HepG2 (cell line): Measurements from ENCODE around the gene IBSP. TPM values are rescaled to one million over a fixed set of nuclear protein-coding genes. Genes with fewer than 3 reads are reported as not detected.

Experiments
- ATAC-seq: fragments of 200-7000 bp; cut with Tn5 transposase; 3 replicates; pipeline ENCODE4 v1.9.1; 2020; ENCODE audit warnings: mild to moderate bottlenecking, moderate library complexity
- BruUV-seq: library from RNA; stranded (reverse); fragments of 400-500 nt; replicated peaks from 2 replicates; lab custom pipeline; 2021; lab: Mats Ljungman, UMichigan
- CTCF ChIA-PET: fragments of 300-600 bp; formaldehyde crosslinking; extraction: SDS; loops from one replicate; lab custom pipeline; 2021; ENCODE audit warnings: low total read pairs, inconsistent platforms, low intra/inter-chr PET ratio; lab: Yijun Ruan, JAX
- POLR2A ChIA-PET: fragments of 350-600 bp; sonication (Branson Sonifier 250); formaldehyde crosslinking; loops from one replicate; lab custom pipeline; 2020; ENCODE audit warnings: antibody characterized with exemption, inconsistent platforms; lab: Yijun Ruan, JAX
- DNase-seq: peaks from one replicate; pipeline ENCODE4 v3.0.0-alpha.2; 2015; ENCODE audit warnings: low spot score
- FAIRE-seq: peaks from 3 replicates; lab custom pipeline; 2011; peaks lifted over from hg19 to GRCh38; lab: Jason Lieb, UNC
- H2AFZ ChIP-seq: one replicate; pipeline ENCODE4 v1.6.1; 2011; ENCODE audit warnings: low read length, inconsistent platforms
- H3K27ac ChIP-seq: fragments of 300-600 bp; 3 replicates; pipeline ENCODE4 v1.8.0; 2011; ENCODE audit warnings: mixed run types, mild to moderate bottlenecking, mixed read lengths, low read length, inconsistent platforms; ENCODE audit not compliant: insufficient read depth; ENCODE audit errors: extremely low read length
- H3K27me3 ChIP-seq, 2 experiments: fragments of 200-600 bp in 1 of 2; 2 replicates in 1 of 2; 3 replicates in 1 of 2; pipeline versions ENCODE4 v1.6.0 to v1.8.0; 2011; ENCODE audit warnings: low read length in 2 of 2, mild to moderate bottlenecking in 2 of 2, moderate library complexity in 2 of 2, inconsistent platforms in 1 of 2; ENCODE audit not compliant: insufficient read depth in 2 of 2, control insufficient read depth in 1 of 2
- H3K36me3 ChIP-seq, 2 experiments: fragments of 200-600 bp in 1 of 2; replicated peaks in 1 of 2; 2 replicates in 1 of 2; 3 replicates in 1 of 2; pipeline versions ENCODE4 v1.5.1 to v1.8.0; 2011; ENCODE audit warnings: low read length in 2 of 2, inconsistent platforms in 1 of 2; ENCODE audit not compliant: insufficient read depth in 2 of 2, control insufficient read depth in 1 of 2
- H3K4me1 ChIP-seq: 2 replicates; pipeline ENCODE4 v1.5.1; 2012; ENCODE audit warnings: low read length, inconsistent platforms; ENCODE audit not compliant: insufficient read depth
- H3K4me2 ChIP-seq: 2 replicates; pipeline ENCODE4 v1.6.0; 2011; ENCODE audit warnings: low read depth, low read length, inconsistent platforms
- H3K4me3 ChIP-seq, 3 experiments: fragments of 200-600 bp in 1 of 3; sonication (generic), shearing (Covaris generic) in 1 of 3; replicated peaks in 1 of 3; 2 replicates each; pipeline ENCODE4 v1.5.1; 2011 to 2016; ENCODE audit warnings: low read length in 3 of 3, inconsistent platforms in 2 of 3, low read depth in 2 of 3, mild to moderate bottlenecking in 2 of 3, control low read depth in 1 of 3, mixed read lengths in 1 of 3; ENCODE audit not compliant: insufficient read depth in 1 of 3
- H3K79me2 ChIP-seq: one replicate; pipeline ENCODE4 v1.6.1; 2011; ENCODE audit warnings: low read length, inconsistent platforms; ENCODE audit not compliant: insufficient read depth
- H3K9ac ChIP-seq: 2 replicates; pipeline ENCODE4 v1.6.0; 2011; ENCODE audit warnings: mild to moderate bottlenecking, low read depth, low read length, inconsistent platforms; ENCODE audit not compliant: insufficient read depth
- H3K9me3 ChIP-seq: 2 replicates; pipeline ENCODE4 v1.5.1; 2012; ENCODE audit warnings: mild to moderate bottlenecking, low read length
- H4K20me1 ChIP-seq: 2 replicates; pipeline ENCODE4 v1.6.0; 2011; ENCODE audit warnings: inconsistent platforms, mild to moderate bottlenecking, low read length, moderate library complexity; ENCODE audit not compliant: insufficient read depth
- FOXO4 ChIP-seq: sonication (generic); formaldehyde crosslinking; conservative IDR thresholded peaks from 2 replicates; pipeline ENCODE4 v1.8.1; 2023; ENCODE audit warnings: missing genetic modification reagents
- HIC2 ChIP-seq: sonication (generic); formaldehyde crosslinking; IDR thresholded peaks from 2 replicates; pipeline ENCODE4 v1.9.0; 2022; ENCODE audit warnings: low read depth, missing genetic modification reagents
- JUN ChIP-seq: sonication (generic); formaldehyde crosslinking; IDR thresholded peaks from 2 replicates; pipeline ENCODE4 v1.4.0; 2020; ENCODE audit warnings: mild to moderate bottlenecking, missing genetic modification reagents
- RBM22 ChIP-seq: fragments of 200-400 bp; formaldehyde crosslinking; optimal IDR thresholded peaks from 2 replicates; pipeline ENCODE3; 2017; ENCODE audit warnings: mild to moderate bottlenecking, low read length, moderate library complexity
- ZC3H13 ChIP-seq: sonication (generic); formaldehyde crosslinking; IDR thresholded peaks from 2 replicates; pipeline ENCODE4 v1.8.1; 2023; ENCODE audit warnings: mild to moderate bottlenecking, missing genetic modification reagents, moderate library complexity
- ZFP36L2 ChIP-seq: sonication (generic); formaldehyde crosslinking; IDR thresholded peaks from 2 replicates; pipeline ENCODE4 v1.4.0; 2020; ENCODE audit warnings: missing genetic modification reagents
- ZNF414 ChIP-seq: sonication (generic); formaldehyde crosslinking; IDR thresholded peaks from 2 replicates; pipeline ENCODE4 v1.5.0; 2020; ENCODE audit warnings: missing genetic modification reagents
- ZNF513 ChIP-seq: sonication (generic); formaldehyde crosslinking; conservative IDR thresholded peaks from 2 replicates; pipeline ENCODE4 v1.5.0; 2020; ENCODE audit warnings: missing genetic modification reagents
- ZNF615 ChIP-seq: sonication (generic); formaldehyde crosslinking; IDR thresholded peaks from 2 replicates; pipeline ENCODE4 v1.5.0; 2020; ENCODE audit warnings: mild to moderate bottlenecking, missing genetic modification reagents, borderline replicate concordance
- ZNF782 ChIP-seq: sonication (generic); formaldehyde crosslinking; IDR thresholded peaks from 2 replicates; pipeline ENCODE4 v1.4.0; 2020; ENCODE audit warnings: missing genetic modification reagents, mild to moderate bottlenecking, borderline replicate concordance
- WGBS: methylation state at CpG from one replicate; pipeline ENCODE4 v1.1.6; 2017; ENCODE audit warnings: low lambda C conversion rate; 5-methylcytosine and 5-hydroxymethylcytosine counted together
- in situ Hi-C: cut with HindIII; loops from 2 replicates; pipeline ENCODE4 v1.10.0; 2017; ENCODE audit warnings: low pct_unique_long_range_greater_than_20kb; ENCODE audit not compliant: extremely low pct_ligation_motif_present
- intact Hi-C: fragments of 100-400 bp; cut with micrococcal nuclease; formaldehyde crosslinking; loops from one replicate; pipeline ENCODE4 v1.10.0; 2022; ENCODE audit not compliant: unreplicated experiment
- polyA plus RNA-seq, 8 experiments: library from polyadenylated mRNA; depleted of rRNA in 3 of 8; stranded (reverse) in 7 of 8; unstranded in 1 of 8; fragments of >200 nt; fragmentation: Illumina TruSeq in 4 of 8; extraction: Trizol in 4 of 8; gene quantifications; 2 replicates each; pipeline versions ENCODE4 v1.2.1 to v1.2.3, GENCODE V29; 2011 to 2016; ENCODE audit warnings: low read depth in 4 of 8, missing spikeins in 1 of 8, mixed read lengths in 1 of 8; ENCODE audit not compliant: insufficient read depth in 1 of 8
- total RNA-seq, 5 experiments: library from RNA; depleted of rRNA; stranded (reverse); fragments of >200 nt; fragmentation: Illumina TruSeq; extraction: Trizol; gene quantifications; 2 replicates each; pipeline ENCODE4 v1.2.3, GENCODE V29; 2016; ENCODE audit warnings: low read depth in 1 of 5

Gene IBSP
- total and polyA plus RNA-seq, 2 of the 13 experiments (the other 11 are each of a cell fraction or from before 2014, with no cell fraction given): not detected

- DNase-seq (no peak), FAIRE-seq (no peak), ATAC-seq (no peak)
- BruUV-seq: no TSS peak
- no peak overlapping the region for H2AFZ ChIP-seq
- no peak for TF ChIP-seq ZNF782 (CRISPR knock-in tag)
- TF ChIP-seq ZNF513 (CRISPR knock-in tag): no peak
- TF ChIP-seq HIC2: no peak
- no peak for TF ChIP-seq ZC3H13 (CRISPR knock-in tag)
- no peak for TF ChIP-seq ZNF414 (CRISPR knock-in tag)
- no peak for TF ChIP-seq RBM22
- TF ChIP-seq ZNF615 (CRISPR knock-in tag): no peak
- no peak for TF ChIP-seq ZFP36L2
- TF ChIP-seq FOXO4 (CRISPR knock-in tag): no peak
- no peak for TF ChIP-seq JUN (CRISPR knock-in tag)
- H3K27me3 ChIP-seq: no peaks in the 10 kb centered on the region
- no peaks in the 10 kb centered on the region for H4K20me1 ChIP-seq
- H3K9ac ChIP-seq: no peak overlapping the region
- ChIA-PET POLR2A (no interaction called here), CTCF (no interaction called here)
- no peaks in the 10 kb centered on the region for H3K36me3 ChIP-seq
- H3K4me2 ChIP-seq: no peak overlapping the region
- no peak overlapping the region for H3K27ac ChIP-seq
- 0% methylated on average over 2 of the region's 2 CpGs for WGBS
- H3K79me2 ChIP-seq: no peaks in the 10 kb centered on the region
- in situ Hi-C loops (no loop called here), intact Hi-C loops (no loop called here)
- H3K4me1 ChIP-seq: no peaks in the 10 kb centered on the region
- H3K4me3 ChIP-seq: no peak overlapping the region
- no peaks in the 10 kb centered on the region for H3K9me3 ChIP-seq
Observed at GRCh38 chr4:87804871-87805270, 5.5 kb downstream of the IBSP start.
